Measurements from ENCODE around the gene GABRB1. TPM values are rescaled to one million over a fixed set of nuclear protein-coding genes. Genes with fewer than 3 reads are reported as not detected.

The GABRB1 gene
- total RNA-seq, 2 donors from 2014 or later, result 0.82 TPM; not detected in 1

- intact Hi-C loops (cut with DNase I), result no loop called here
- TF ChIP-seq, protein P1, sequence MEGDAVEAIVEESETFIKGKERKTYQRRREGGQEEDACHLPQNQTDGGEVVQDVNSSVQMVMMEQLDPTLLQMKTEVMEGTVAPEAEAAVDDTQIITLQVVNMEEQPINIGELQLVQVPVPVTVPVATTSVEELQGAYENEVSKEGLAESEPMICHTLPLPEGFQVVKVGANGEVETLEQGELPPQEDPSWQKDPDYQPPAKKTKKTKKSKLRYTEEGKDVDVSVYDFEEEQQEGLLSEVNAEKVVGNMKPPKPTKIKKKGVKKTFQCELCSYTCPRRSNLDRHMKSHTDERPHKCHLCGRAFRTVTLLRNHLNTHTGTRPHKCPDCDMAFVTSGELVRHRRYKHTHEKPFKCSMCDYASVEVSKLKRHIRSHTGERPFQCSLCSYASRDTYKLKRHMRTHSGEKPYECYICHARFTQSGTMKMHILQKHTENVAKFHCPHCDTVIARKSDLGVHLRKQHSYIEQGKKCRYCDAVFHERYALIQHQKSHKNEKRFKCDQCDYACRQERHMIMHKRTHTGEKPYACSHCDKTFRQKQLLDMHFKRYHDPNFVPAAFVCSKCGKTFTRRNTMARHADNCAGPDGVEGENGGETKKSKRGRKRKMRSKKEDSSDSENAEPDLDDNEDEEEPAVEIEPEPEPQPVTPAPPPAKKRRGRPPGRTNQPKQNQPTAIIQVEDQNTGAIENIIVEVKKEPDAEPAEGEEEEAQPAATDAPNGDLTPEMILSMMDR (IDR thresholded peaks at IDR 0.05), result no peak
- H3K27me3 ChIP-seq, result no peaks in the 10 kb centered on the region
- no peaks in the 10 kb centered on the region for H3K4me1 ChIP-seq
- no peak overlapping the region for H3K9ac ChIP-seq (ENCODE audit: low read depth in 2 of 2, low read length in 2 of 2)
- no peak overlapping the region for H3K4me3 ChIP-seq
- DNase-seq, result no peak
- H3K36me3 ChIP-seq, result no peaks in the 10 kb centered on the region
- no peaks in the 10 kb centered on the region for H3K9me3 ChIP-seq
- H3K27ac ChIP-seq, result no peak overlapping the region
Observed at GRCh38 chr4:47475411-47475810, 444.0 kb downstream of the GABRB1 start.

Other genes starting within 250 kb of the GABRB1 start
- gene COX7B2, start 122.3 kb upstream of the GABRB1 start, total RNA-seq, result not detected
- under 1 TPM in 1 of 2 donors, not detected in 1; 0.08 TPM for gene GABRA4, start 38.0 kb upstream of the GABRB1 start, total RNA-seq

All from colonic mucosa (tissue), 4 donors.